ENCODE results near the gene PLCH2. TPM values are rescaled to one million over a fixed set of nuclear protein-coding genes. Genes with fewer than 3 reads are reported as not detected.

Gene PLCH2
- polyA plus RNA-seq, 1 donor from 2014 or later, result 5.7 TPM

DNA sequence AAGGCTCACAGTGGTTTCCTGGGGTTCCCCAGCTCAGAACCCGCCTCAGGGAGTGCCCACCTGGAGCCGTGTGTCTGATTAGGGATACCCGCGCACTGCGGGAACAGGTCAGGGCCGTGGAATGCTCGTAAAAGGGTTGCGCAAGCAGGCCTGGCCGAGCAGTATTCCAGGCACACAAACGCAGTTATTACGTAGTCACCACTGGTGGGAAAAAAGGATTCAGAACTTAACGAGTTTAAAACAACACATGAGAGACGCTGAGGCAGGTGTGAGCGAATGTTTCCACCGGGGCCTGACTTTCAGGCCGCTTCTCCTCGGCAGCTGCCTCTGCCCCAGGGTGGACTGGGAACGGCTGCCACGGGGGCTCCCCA lies 18.2 kb downstream of the PLCH2 start:
- H3K27me3 ChIP-seq (ENCODE audit: insufficient read depth, low read depth, low read length), result no peaks in the 10 kb centered on the region
- H4K20me1 ChIP-seq (ENCODE audit: insufficient read depth), result no peaks in the 10 kb centered on the region
- no peak overlapping the region for H3K27ac ChIP-seq (ENCODE audit: low read length)
- H3K4me2 ChIP-seq (ENCODE audit: low read length), result no peak overlapping the region
- no peaks in the 10 kb centered on the region for H3K36me3 ChIP-seq (ENCODE audit: insufficient read depth, low read length)
- H3K9me2 ChIP-seq (ENCODE audit: insufficient read depth, low read length), result no peaks in the 10 kb centered on the region
- no peak for TF ChIP-seq TAF1 (IDR thresholded peaks at IDR 0.05; ENCODE audit: low read depth)
- TF ChIP-seq EP300 (conservative IDR thresholded peaks at IDR 0.05; ENCODE audit: poor library complexity, severe bottlenecking), result no peak
- TF ChIP-seq RAD21 (conservative IDR thresholded peaks at IDR 0.05), result no peak
- TF ChIP-seq EZH2 (IDR thresholded peaks at IDR 0.05; ENCODE audit: borderline replicate concordance, insufficient read depth, low read length, poor library complexity, severe bottlenecking), result no peak
- TF ChIP-seq, protein P1, sequence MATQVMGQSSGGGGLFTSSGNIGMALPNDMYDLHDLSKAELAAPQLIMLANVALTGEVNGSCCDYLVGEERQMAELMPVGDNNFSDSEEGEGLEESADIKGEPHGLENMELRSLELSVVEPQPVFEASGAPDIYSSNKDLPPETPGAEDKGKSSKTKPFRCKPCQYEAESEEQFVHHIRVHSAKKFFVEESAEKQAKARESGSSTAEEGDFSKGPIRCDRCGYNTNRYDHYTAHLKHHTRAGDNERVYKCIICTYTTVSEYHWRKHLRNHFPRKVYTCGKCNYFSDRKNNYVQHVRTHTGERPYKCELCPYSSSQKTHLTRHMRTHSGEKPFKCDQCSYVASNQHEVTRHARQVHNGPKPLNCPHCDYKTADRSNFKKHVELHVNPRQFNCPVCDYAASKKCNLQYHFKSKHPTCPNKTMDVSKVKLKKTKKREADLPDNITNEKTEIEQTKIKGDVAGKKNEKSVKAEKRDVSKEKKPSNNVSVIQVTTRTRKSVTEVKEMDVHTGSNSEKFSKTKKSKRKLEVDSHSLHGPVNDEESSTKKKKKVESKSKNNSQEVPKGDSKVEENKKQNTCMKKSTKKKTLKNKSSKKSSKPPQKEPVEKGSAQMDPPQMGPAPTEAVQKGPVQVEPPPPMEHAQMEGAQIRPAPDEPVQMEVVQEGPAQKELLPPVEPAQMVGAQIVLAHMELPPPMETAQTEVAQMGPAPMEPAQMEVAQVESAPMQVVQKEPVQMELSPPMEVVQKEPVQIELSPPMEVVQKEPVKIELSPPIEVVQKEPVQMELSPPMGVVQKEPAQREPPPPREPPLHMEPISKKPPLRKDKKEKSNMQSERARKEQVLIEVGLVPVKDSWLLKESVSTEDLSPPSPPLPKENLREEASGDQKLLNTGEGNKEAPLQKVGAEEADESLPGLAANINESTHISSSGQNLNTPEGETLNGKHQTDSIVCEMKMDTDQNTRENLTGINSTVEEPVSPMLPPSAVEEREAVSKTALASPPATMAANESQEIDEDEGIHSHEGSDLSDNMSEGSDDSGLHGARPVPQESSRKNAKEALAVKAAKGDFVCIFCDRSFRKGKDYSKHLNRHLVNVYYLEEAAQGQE (IDR thresholded peaks at IDR 0.05; ENCODE audit: borderline replicate concordance), result no peak
- TF ChIP-seq, protein P2, sequence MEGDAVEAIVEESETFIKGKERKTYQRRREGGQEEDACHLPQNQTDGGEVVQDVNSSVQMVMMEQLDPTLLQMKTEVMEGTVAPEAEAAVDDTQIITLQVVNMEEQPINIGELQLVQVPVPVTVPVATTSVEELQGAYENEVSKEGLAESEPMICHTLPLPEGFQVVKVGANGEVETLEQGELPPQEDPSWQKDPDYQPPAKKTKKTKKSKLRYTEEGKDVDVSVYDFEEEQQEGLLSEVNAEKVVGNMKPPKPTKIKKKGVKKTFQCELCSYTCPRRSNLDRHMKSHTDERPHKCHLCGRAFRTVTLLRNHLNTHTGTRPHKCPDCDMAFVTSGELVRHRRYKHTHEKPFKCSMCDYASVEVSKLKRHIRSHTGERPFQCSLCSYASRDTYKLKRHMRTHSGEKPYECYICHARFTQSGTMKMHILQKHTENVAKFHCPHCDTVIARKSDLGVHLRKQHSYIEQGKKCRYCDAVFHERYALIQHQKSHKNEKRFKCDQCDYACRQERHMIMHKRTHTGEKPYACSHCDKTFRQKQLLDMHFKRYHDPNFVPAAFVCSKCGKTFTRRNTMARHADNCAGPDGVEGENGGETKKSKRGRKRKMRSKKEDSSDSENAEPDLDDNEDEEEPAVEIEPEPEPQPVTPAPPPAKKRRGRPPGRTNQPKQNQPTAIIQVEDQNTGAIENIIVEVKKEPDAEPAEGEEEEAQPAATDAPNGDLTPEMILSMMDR (IDR thresholded peaks at IDR 0.05; ENCODE audit: poor library complexity, severe bottlenecking), result no peak
- TF ChIP-seq POLR2AphosphoS5 (IDR thresholded peaks at IDR 0.05), result no peak
- TF ChIP-seq SMC3 (conservative IDR thresholded peaks at IDR 0.05; ENCODE audit: poor library complexity), result no peak
- TF ChIP-seq MXI1 (conservative IDR thresholded peaks at IDR 0.05; ENCODE audit: poor library complexity, severe bottlenecking), result no peak
- H3K4me3 ChIP-seq (ENCODE audit: low read length), result no peak overlapping the region
- H2AFZ ChIP-seq (ENCODE audit: low read depth, low read length), result no peak overlapping the region
- no peaks in the 10 kb centered on the region for H3K79me2 ChIP-seq (replicated peaks; ENCODE audit: insufficient read depth, low read length)
- no peaks in the 10 kb centered on the region for H3F3A ChIP-seq (ENCODE audit: insufficient read depth, low read length, poor library complexity, severe bottlenecking)
- no peaks in the 10 kb centered on the region for H3K9me3 ChIP-seq (ENCODE audit: low read length)
- no peak overlapping the region for H3K9ac ChIP-seq (ENCODE audit: low read length)

DNA sequence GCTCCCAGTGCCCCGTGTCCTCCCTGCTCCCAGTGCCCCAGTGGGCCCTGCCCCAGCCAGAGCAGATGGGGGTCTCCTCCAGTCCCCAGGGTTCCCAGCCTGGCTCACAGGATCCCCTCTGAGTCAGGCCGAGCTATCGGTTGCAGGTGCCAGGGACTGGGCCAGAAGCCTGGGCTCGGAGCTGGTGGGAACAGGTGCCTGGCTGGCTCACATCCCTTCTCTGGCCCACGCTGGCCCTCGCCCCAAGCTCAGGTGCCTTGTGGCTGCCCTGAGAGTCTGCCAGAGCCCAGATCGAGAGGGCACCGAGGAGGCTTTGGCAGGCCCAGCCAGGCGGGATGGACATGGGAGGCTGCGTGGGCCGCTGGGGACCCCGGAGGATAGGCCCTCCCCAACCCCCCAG lies 18.9 kb downstream of the PLCH2 start:
- TF ChIP-seq EP300 (conservative IDR thresholded peaks at IDR 0.05; ENCODE audit: poor library complexity, severe bottlenecking) (no peak), POLR2AphosphoS5 (IDR thresholded peaks at IDR 0.05) (no peak), MXI1 (conservative IDR thresholded peaks at IDR 0.05; ENCODE audit: poor library complexity, severe bottlenecking) (no peak), RAD21 (conservative IDR thresholded peaks at IDR 0.05) (no peak), SMC3 (conservative IDR thresholded peaks at IDR 0.05; ENCODE audit: poor library complexity) (no peak), TAF1 (IDR thresholded peaks at IDR 0.05; ENCODE audit: low read depth) (no peak), EZH2 (IDR thresholded peaks at IDR 0.05; ENCODE audit: borderline replicate concordance, insufficient read depth, low read length, poor library complexity, severe bottlenecking) (no peak)
- TF ChIP-seq, protein P2 (IDR thresholded peaks at IDR 0.05; ENCODE audit: poor library complexity, severe bottlenecking), result no peak
- TF ChIP-seq, protein P1 (IDR thresholded peaks at IDR 0.05; ENCODE audit: borderline replicate concordance), result no peak
- no peaks in the 10 kb centered on the region for H3K27me3 ChIP-seq (ENCODE audit: insufficient read depth, low read depth, low read length)
- no peak overlapping the region for H3K27ac ChIP-seq (ENCODE audit: low read length)
- H3K9me2 ChIP-seq (ENCODE audit: insufficient read depth, low read length), result no peaks in the 10 kb centered on the region
- H2AFZ ChIP-seq (ENCODE audit: low read depth, low read length), result no peak overlapping the region
- H3K4me3 ChIP-seq (ENCODE audit: low read length), result no peak overlapping the region
- H3K9me3 ChIP-seq (ENCODE audit: low read length), result no peaks in the 10 kb centered on the region
- H3K36me3 ChIP-seq (ENCODE audit: insufficient read depth, low read length), result no peaks in the 10 kb centered on the region
- H3F3A ChIP-seq (ENCODE audit: insufficient read depth, low read length, poor library complexity, severe bottlenecking), result no peaks in the 10 kb centered on the region
- H3K79me2 ChIP-seq (replicated peaks; ENCODE audit: insufficient read depth, low read length), result no peaks in the 10 kb centered on the region
- H3K4me2 ChIP-seq (ENCODE audit: low read length), result no peak overlapping the region
- no peaks in the 10 kb centered on the region for H4K20me1 ChIP-seq (ENCODE audit: insufficient read depth)
- no peak overlapping the region for H3K9ac ChIP-seq (ENCODE audit: low read length)
